HTR-8/SVneo (cell line): ENCODE data around the gene APOF.
"Not testable (repeated sequence)": the region's sequence is repeated elsewhere in the genome, so short reads cannot be mapped to it uniquely, and the experiment has no call there.

Source experiments
- DNase-seq: peaks from one replicate; pipeline ENCODE4 v3.0.0; 2011; ENCODE audit warnings: low spot score, mixed read lengths; ENCODE audit not compliant: insufficient read length
- FAIRE-seq: peaks from 2 replicates; lab custom pipeline; 2011; peaks lifted over from hg19 to GRCh38; lab: Jason Lieb, UNC

APOF gene

GRCh38 chr12:56374726-56375597 lies 12.3 kb upstream of the APOF start:
- no peak for FAIRE-seq
- no peak for DNase-seq

DNA sequence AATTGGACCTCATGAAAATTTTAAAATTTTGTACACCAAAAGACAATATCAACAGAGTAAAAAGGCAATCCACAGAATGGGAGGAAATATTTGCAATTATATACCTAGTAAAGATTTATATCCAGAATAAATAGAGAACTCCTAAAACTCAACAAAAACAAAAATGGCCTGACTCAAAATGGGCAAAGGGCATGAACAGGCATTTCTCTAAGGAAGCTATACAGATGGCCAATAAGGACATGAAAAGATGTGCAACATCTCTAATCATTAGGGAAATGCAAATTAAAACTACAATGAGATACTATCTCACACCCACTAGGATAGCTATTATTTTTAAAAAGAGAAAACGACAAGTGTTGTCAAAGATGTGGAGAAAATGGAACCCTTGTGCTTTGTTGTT lies 10.9 kb upstream of the APOF start:
- DNase-seq (no peak), FAIRE-seq (no peak)

DNA sequence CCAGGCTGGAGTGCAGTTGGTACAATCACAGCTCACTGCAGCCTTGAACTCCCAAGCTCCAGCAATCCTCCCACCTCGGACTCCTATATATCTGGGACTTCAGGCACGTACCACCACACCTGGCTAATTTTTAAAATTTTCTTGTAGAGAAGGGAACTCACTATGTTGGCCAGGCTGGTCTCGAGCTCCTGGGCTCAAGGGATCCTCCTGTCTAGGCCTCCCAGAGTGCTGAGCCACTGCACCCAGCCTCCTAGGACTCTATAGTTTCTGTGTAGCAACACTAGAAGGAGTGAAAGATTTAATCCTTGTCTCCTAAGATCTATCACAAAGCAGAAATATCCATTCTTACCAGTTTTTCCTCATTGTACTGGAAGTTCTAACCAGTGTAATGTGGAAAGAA lies 4.3 kb upstream of the APOF start:
- DNase-seq = no peak
- FAIRE-seq = no peak

- no peak for DNase-seq
- FAIRE-seq = no peak
Observed at GRCh38 chr12:56361487-56362129, 1.0 kb downstream of the APOF start.

GRCh38 chr12:56359851-56360767 lies 2.5 kb downstream of the APOF start, which contains the start of gene STAT2:
Gene STAT2, minus strand, starts transcription at chr12:56360107. Its CDS starts 3,536 bp downstream, at chr12:56356571.
- peak; percentile 95 for FAIRE-seq
- DNase-seq = peak; percentile 98

DNA sequence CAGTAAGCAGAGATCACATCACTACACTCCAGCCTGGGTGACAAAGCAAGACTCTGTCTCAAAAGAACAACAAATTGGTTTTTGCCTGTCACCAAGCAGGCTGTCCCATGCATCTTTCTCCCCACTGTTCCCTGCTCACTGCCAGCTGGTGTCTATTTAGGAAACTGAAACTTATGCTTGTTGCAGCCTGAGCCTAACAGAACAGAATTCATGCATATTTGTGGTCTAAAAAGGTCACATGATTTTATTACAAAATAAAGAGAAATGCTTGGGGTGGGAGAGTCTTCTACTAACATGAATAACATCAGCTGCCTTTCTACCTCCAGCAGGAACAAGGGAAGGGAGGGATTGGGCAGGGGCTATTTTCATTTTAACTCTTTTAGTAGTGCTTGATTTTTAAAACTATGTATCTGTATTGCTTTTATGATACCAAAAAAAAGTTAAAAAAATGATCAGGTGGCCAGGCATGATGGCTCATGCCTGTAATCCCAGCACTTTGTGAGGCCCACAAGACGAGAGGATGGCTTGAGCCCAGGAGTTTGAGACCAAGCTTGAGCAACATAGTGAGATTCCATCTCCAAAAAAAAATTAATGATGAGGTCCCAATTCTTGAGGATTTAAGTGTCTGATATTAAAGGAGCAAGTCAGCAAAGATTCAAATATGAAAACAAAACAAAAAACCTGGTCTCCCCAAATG lies 3.7 kb downstream of the APOF start:
- DNase-seq = peak; percentile 31
- peak; percentile 31 for FAIRE-seq

- FAIRE-seq (no peak), DNase-seq (no peak)
Observed at GRCh38 chr12:56351325-56351724, 11.3 kb downstream of the APOF start.

DNA sequence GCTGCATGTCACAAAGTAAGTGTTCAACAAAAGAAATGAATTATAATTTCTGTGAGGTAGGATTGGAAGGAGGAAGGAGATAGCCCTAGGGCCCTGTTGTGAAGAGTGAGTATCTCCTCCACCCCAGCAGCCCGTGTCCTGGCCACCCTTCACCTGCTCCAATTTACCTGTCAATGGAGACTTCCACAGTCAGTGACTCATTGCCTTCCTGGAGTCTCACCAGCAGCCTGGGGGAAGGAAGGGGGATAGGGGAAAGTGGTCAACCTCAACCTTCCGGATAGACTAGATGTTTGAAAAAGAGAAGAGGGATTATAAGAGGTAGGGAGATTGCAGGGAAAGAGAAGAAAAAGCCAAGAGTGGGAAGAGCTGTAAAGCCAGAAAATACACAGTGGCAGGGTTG lies 12.0 kb downstream of the APOF start:
- DNase-seq (no peak), FAIRE-seq (no peak)

GRCh38 chr12:56348776-56349175 lies 13.9 kb downstream of the APOF start:
- FAIRE-seq = no peak
- DNase-seq = no peak

DNA sequence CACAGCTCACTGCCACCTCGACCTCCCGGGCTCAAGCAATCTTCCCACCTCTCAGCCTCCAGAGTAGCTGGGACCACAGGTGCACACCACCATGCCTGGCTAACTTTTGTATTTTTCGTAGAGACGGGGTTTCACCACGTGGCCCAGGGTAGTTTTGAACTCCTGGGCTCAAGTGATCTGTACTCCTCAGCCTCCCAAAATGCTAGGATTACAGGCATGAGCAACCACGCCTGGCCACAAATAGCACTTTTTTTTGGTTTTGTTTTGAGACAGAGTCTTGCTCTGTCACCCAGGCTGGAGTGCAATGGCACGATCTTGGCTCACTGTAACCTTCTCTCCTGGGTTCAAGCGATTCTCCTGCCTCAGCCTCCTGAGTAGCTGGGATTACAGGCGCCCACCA lies 15.4 kb downstream of the APOF start:
- peak; percentile 28 for FAIRE-seq
- not testable (repeated sequence) for DNase-seq

- FAIRE-seq (no peak), DNase-seq (no peak)
Observed at GRCh38 chr12:56346675-56347074, 16.0 kb downstream of the APOF start.

DNA sequence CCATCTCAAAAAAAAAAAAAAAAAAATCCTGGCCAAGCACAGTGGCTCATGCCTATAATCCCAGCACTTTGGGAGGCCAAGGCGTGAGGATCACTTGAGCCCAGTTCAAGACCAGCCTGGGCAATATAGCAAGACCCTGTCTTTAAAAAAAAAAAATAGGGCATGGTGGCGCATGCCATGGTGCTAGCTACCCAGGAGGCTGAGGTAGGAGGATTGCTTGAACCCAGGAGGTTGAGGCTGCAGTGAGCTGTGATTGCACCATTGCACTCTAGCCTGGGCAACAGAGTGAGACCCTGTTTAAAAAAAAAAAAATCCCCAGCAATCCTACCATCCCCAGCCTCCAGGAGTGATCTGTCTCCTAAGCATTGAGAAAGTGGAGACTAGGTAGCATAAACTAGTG lies 20.4 kb downstream of the APOF start:
- not testable (repeated sequence) for DNase-seq, FAIRE-seq

GRCh38 chr12:56341616-56342015 lies 21.0 kb downstream of the APOF start:
- no peak for FAIRE-seq
- no peak for DNase-seq

GRCh38 chr12:56339158-56339422 lies 23.6 kb downstream of the APOF start:
- DNase-seq (no peak), FAIRE-seq (no peak)

GRCh38 chr12:56338308-56339157 lies 24.1 kb downstream of the APOF start, which contains the start of gene IL23A:
Gene IL23A, plus strand, starts transcription at chr12:56338884. Its CDS starts 161 bp downstream, at chr12:56339045.
- FAIRE-seq (no peak), DNase-seq (no peak)

GRCh38 chr12:56337753-56338251 lies 24.9 kb downstream of the APOF start:
- FAIRE-seq = no peak

GRCh38 chr12:56336361-56337167 lies 26.1 kb downstream of the APOF start:
- DNase-seq (no peak), FAIRE-seq (no peak)

More at GRCh38 chr12:56337753-56338251, 24.9 kb downstream of the APOF start:
- no peak for DNase-seq

DNA sequence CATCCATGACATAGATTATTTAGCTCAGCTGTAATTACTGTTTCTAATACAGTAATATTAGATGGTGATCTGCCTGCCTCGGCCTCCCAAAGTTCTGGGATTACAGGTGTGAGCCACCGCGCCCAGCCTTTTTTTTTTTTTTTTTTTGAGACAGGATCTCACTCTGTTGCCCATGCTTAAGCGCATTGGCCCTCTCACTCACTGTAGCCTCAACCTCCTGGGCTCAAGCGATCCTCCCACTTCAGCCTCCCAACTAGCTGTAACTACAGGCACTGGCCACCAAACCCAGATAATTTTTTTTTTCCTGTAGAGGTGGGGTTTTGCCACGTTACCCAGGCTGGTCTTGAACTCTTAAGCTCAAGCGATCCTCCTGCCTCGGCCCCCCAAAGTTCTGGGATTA lies 27.1 kb downstream of the APOF start:
- not testable (repeated sequence) for FAIRE-seq, DNase-seq
